Ishikawa (cell line): ENCODE results near the gene TPH2.

Experiments
- CEBPB ChIP-seq: IDR thresholded peaks from 2 replicates; pipeline ENCODE4 v1.6.1; 2012
- CREB1 ChIP-seq: IDR thresholded peaks from 2 replicates; pipeline ENCODE4 v1.6.1; 2012; ENCODE audit warnings: low read depth
- EGR1 ChIP-seq: IDR thresholded peaks from 2 replicates; pipeline ENCODE4 v1.6.1; 2012
- EP300 ChIP-seq: IDR thresholded peaks from 2 replicates; pipeline ENCODE4 v1.6.1; 2012; ENCODE audit warnings: borderline replicate concordance
- MAX ChIP-seq: IDR thresholded peaks from 2 replicates; pipeline ENCODE4 v1.6.1; 2012
- NFIC ChIP-seq: IDR thresholded peaks from 2 replicates; pipeline ENCODE4 v1.6.1; 2012
- RAD21 ChIP-seq: IDR thresholded peaks from 2 replicates; pipeline ENCODE4 v1.6.1; 2012; ENCODE audit warnings: low read depth
- REST ChIP-seq: IDR thresholded peaks from 2 replicates; pipeline ENCODE4 v1.6.1; 2012; ENCODE audit warnings: low read depth, mild to moderate bottlenecking
- TAF1 ChIP-seq: IDR thresholded peaks from 2 replicates; pipeline ENCODE4 v1.6.1; 2012; ENCODE audit warnings: low read depth, mild to moderate bottlenecking
- TCF12 ChIP-seq: IDR thresholded peaks from 2 replicates; pipeline ENCODE4 v1.6.1; 2012; ENCODE audit warnings: low read depth
- TEAD4 ChIP-seq: IDR thresholded peaks from 2 replicates; pipeline ENCODE4 v1.6.1; 2012
- YY1 ChIP-seq: IDR thresholded peaks from 2 replicates; pipeline ENCODE4 v1.6.1; 2012; ENCODE audit warnings: low read depth
- ZBTB7A ChIP-seq: IDR thresholded peaks from 2 replicates; pipeline ENCODE4 v1.6.1; 2012; ENCODE audit warnings: low read depth
- TF ChIP-seq, protein P1 (sequence below): IDR thresholded peaks from 2 replicates; pipeline ENCODE4 v1.6.1; 2012

DNA sequence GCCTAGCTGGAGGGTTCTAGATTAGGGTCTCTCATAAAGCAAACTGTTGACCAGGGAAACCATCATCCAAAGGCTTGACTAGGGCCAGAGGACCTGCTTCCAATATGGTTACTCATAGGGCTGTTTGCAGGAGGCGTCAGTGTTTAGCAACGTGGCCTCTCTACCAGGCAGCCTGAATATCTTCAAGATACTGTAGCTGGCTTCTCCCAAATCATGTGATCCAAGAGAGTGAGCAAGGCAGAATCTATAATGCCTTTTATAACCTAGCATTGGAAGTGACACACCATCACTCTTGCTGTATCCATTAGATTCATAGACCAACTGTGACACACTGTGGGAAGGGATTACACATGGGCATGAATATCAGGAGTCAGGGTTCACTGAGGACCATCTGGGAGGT, 17.3 kb downstream of the TPH2 start:
- TF ChIP-seq TCF12 (no peak), MAX (no peak), CREB1 (no peak), NFIC (no peak), TAF1 (no peak), EGR1 (no peak), REST (no peak), EP300 (no peak), RAD21 (no peak), CEBPB (no peak), TEAD4 (no peak), ZBTB7A (no peak), YY1 (no peak)
- TF ChIP-seq, protein P1, sequence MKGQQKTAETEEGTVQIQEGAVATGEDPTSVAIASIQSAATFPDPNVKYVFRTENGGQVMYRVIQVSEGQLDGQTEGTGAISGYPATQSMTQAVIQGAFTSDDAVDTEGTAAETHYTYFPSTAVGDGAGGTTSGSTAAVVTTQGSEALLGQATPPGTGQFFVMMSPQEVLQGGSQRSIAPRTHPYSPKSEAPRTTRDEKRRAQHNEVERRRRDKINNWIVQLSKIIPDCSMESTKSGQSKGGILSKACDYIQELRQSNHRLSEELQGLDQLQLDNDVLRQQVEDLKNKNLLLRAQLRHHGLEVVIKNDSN: no peak
